Measurements from ENCODE around the gene PRKG1.

PRKG1 gene

GRCh38 chr10:51624013-51624412 lies 549.7 kb downstream of the PRKG1 start:
- DNase-seq: no peak

GRCh38 chr10:51629934-51630639 lies 555.8 kb downstream of the PRKG1 start:
- DNase-seq: no peak

- DNase-seq: no peak
These were observed 556.3 kb downstream of the PRKG1 start for GRCh38 chr10:51630640-51631005.

DNA sequence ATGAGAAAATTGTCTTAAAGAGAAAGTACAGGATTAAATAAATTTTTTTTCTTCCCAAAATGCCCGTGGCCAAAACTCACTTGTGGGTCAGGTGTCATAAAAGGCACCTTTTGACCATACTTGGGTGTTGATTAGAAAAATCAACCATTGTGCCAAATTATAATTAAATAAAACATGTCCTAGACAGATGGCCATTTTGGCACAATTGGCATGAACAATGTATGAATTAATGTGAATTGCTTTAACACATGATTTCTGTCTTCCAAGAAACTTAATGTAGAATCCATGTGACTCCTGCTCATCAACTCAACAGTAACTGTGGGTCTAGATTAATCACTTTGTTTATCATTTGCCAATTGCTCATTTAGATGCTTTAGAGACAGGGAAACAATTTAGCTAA lies 561.1 kb downstream of the PRKG1 start:
- DNase-seq: no peak

GRCh38 chr10:51638211-51638610 lies 563.9 kb downstream of the PRKG1 start:
- no peak for DNase-seq

DNA sequence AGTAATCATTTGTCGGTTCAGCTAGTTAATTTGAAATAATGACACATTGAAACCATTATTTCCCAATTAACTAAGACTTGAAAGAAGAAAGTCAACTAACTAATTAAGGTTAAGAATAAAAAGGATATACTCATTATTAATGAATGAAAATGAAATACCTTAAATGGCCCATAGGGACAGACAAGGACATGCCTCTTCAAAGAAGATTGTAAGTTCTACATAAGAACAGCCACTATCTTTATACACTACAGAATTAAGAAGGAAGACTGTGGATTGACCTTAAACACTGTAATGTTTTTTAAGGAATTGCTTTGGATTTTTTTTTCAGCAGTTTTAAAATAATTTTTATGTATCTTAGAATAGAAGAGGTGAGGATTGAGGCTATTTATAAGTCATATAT lies 564.5 kb downstream of the PRKG1 start:
- DNase-seq: no peak

- no peak for DNase-seq
These were observed 566.0 kb downstream of the PRKG1 start for GRCh38 chr10:51640120-51640819.

DNA sequence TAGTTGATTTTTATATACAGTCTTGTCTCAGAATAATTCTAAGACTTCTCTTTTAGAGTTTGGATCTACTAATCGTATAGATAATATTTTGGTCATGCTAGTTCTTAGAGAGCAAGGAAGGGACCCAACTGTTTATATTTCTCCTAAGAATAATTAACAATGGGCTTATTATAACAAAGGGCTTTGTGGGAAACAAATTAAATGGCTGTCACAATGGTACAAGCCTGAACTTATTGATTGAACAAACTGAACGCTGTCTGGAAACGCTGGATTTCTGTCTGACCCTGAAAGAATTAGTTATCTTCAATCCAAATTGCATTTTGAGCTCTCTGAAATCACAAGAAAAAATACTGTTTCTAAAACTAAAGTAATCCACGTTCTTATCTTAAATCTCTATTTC lies 568.3 kb downstream of the PRKG1 start:
- DNase-seq: no peak

- no peak for DNase-seq
These were observed 569.4 kb downstream of the PRKG1 start for GRCh38 chr10:51643734-51644133.

- no peak for DNase-seq
These were observed 574.8 kb downstream of the PRKG1 start for GRCh38 chr10:51649064-51649463.

GRCh38 chr10:51651063-51651462 lies 576.8 kb downstream of the PRKG1 start:
- no peak for DNase-seq

GRCh38 chr10:51653025-51653424 lies 578.7 kb downstream of the PRKG1 start:
- DNase-seq: no peak

DNA sequence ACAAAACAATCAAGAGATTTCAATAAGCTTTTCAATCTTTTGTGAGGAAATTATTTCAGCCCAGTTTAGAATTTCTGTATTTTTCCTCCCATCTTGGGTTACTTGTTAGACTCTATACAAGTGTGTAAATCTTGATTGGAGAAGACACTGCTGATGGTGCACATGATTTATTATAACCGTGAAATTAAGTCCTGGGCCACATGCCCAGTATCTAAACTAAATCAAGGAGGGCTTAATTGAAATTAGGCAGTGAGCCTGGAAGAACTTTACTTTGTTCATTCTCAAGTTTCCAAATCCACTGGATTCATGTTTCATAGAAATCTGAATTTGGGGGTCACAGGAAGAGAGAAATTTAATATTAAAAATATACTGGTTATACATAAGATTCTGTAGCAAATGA lies 580.6 kb downstream of the PRKG1 start:
- no peak for DNase-seq

DNA sequence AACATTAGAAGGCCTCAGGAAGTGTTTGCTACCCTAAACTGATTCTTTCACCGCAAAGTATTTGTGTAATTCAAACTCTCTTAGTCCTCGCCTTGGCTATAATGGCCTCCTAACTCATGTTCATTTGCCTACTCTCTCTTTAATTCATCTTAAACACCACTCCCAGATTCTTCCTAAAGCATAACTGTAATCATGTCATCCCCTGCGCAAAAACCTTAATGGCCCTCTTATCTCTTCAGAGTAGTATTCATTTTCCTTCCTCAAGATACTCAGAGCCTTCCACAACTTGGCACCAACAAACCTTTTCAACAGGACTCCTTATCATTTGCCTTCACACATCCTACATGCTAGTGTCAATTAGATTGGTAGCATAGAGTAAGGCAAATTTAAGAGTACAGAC lies 582.2 kb downstream of the PRKG1 start:
- DNase-seq: no peak

DNA sequence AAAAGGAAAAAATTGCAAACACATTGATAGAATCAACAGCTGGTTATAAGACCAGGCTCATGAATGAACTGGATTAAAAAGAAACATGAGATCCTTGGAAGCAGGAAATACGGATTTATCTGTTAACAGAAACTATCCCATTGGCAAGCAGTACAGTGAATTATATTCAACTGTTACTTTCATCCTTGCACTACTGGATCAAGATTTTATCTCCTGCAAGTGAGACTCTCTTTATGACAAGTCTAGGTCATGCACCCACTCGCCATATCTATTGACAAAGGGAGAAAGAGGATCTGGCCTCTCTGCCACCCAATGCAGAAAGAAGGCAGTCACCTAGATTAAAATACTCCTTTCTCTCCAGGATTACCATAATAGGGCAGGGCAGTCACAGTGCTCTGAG lies 583.7 kb downstream of the PRKG1 start:
- DNase-seq: no peak

DNA sequence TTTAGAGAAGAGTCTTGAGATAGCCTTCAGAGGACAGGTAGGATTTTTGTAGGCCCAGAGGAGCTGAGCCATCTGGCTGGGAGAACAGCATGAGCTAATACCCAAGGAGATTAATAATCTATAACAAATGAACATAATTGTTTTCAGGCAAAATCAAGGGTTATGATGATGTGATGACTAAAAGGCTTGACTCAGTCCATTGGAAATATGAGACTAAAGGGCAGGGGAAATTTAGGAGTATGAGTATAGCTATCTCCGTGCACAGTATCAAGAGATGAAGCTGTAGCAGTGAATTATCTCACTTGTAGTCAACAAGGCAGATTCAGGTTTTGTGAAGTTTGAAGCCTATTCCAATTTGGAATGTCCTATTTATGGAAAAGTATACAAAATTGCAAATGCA lies 585.1 kb downstream of the PRKG1 start:
- DNase-seq: no peak

GRCh38 chr10:51663086-51663485 lies 588.8 kb downstream of the PRKG1 start:
- DNase-seq: no peak

DNA sequence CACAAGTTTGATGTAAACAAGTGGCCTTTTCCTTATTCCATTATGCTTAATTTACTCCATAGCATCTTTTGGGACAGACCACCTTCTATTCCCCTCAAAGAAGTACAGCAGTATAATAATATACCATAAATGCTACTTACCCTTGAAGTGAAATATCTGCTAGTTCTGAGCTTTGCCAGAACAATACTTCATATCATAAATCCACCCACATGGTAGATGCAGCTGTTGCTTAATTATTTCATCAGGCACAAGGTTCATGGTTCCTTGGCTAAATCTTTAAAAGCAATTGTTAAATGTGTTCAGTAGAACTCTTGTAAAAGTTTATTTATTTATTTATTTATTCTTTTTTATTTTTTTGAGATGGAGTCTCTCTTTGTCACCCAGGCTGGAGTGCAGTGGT lies 592.2 kb downstream of the PRKG1 start:
- DNase-seq: no peak

DNA sequence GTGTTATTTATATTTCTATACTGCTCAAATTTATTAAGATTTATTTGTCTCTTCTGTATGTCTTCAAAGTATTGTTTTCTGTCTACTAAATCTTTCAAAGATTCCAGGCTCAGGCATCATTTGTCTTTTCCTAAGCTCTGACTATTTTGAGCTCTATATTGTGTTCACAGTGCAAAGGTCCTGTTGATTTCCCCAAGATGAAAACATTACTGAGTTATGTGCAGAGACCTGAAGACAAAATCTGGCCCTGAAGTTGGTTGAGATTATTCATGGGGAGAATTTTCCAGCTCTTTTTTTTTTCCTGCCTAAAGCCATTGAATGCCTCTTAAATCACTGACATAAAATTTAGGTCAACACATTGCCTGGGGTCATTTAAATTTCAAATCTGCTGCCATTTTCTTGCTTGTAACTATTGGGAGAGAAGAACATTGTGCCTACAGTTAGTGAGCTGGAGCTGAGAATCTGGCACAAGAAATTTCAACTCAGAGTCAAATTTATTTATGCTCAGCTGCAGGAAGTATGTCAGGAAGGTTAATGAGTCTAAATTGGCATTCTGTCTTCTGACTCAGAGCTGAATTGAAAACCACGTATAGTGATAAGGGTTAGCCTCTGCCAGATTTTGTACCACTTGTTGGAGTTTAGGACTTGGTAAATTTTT lies 593.5 kb downstream of the PRKG1 start:
- no peak for DNase-seq

DNA sequence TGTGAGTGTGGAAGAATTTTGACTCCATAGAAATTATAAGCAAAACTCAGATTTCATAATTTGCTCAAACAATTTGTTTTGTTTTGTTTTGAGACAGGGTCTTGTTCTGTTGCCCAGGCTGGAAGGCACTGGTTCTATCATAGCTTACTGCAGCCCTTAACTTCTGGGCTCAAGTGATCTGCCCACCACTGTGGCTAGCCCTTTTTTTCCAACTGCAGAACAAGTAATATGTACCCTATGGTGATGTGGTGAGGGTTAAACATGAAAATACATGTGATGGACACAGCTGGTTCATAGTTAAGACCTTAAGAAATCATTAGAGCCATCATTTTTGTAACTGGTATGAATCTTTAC lies 594.0 kb downstream of the PRKG1 start:
- DNase-seq: no peak

DNA sequence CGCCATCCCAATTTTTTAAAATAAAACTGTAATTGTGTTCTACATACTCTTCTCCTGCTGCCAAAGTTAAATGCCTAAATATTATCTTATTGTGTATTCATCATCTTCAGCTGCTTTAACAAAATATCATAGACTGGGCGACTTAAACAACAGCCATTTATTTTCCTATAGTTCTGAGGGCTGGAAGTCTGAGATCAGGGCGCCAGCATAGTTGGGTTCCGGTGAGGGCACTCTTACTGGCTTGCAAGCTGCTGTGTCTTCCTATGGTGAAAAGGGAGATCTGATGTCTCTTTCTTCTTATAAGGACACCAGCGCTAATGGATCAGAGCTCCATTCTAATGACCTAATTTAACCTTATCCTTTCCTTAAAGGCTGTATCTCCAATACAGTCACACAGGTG lies 594.8 kb downstream of the PRKG1 start:
- DNase-seq: no peak

DNA sequence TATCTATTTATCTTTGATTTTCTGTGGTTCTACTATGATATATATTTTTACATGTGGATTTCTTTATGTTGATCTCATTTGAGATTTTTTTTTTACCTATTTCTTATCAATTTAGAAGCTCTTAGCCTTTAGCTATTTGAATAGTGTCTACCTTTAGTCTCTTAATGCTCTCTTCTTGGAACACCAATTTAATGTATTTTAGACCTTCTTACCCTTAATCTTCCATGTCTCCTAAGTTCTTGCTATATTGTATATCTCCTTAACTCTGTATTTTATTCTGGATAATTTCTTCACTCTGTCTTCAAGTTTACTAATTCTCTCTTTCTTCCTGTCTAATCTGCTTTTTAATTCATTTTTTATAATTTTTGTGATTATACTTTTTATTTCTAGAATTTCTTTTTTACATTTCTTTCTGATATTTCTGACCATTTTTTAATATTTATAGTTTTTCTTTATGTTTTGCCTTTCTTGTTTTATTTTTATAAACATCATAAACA lies 597.8 kb downstream of the PRKG1 start:
- DNase-seq: no peak

DNA sequence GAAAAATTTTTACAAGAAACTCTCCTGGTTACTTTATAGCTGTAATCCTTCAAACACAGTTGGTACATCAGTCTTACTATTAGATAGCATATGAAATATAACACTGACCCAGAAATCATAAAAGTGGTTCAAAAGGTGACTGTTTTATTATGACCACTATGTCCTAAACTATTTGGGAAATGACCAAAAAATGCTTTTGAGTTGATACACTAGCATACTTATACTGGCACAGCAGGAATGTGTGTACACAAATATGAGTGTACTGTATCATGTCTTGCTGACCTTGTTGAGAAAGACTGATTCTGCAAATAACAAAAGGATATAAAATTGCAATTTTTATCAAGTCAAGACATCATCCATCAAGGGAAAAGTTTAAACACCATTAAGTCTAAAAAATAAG lies 600.8 kb downstream of the PRKG1 start:
- DNase-seq: no peak

DNA sequence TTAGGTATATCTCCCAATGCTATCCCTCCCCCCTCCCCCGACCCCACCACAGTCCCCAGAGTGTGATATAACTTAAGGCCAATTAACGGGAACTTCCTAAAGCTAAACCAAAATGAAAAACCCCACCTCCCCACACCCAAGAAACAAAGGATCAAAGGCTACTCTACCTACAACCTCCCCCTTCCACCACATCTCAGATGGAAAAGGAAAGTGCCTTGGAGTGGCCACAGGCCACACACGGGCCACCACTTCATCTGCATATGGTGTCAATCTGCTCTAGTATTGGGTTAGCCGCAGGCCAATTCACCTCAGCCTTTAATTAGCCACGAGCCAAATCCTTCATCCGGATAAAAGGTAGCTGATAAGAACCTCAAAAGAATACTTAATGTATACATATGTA lies 605.6 kb downstream of the PRKG1 start:
- DNase-seq: no peak
